Gastroesophageal sphincter (tissue), 4 donors: ENCODE data around the gene CNN2. TPM values are rescaled to one million over a fixed set of nuclear protein-coding genes. Genes with fewer than 3 reads are reported as not detected.

Experiments
- ATAC-seq: fragments of 150-250 bp; one replicate; pipeline ENCODE4 v1.9.1; 2016; ENCODE audit warnings: mild to moderate bottlenecking, moderate library complexity
- H3K27ac ChIP-seq, 4 donors: fragments of 200-600 bp; sonication (generic) in 3 of 4; 1 replicate in 3 of 4; 2 replicates in 1 of 4; pipeline ENCODE4 v1.5.1; 2016 to 2019
- H3K27me3 ChIP-seq: fragments of 200-600 bp; sonication (generic); one replicate; pipeline ENCODE4 v1.5.1; 2019
- H3K36me3 ChIP-seq, 2 donors: fragments of 200-600 bp; sonication (generic); one replicate each; pipeline ENCODE4 v1.5.1; 2019; ENCODE audit warnings: control low read depth in 1 of 2
- H3K4me1 ChIP-seq, 3 donors: fragments of 200-600 bp; sonication (generic); 1 replicate in 2 of 3; 2 replicates in 1 of 3; pipeline ENCODE4 v1.5.1; 2016 to 2019; ENCODE audit warnings: control low read depth in 2 of 3
- H3K4me3 ChIP-seq, 2 donors: fragments of 200-600 bp; sonication (generic); one replicate each; pipeline ENCODE4 v1.5.1; 2019; ENCODE audit warnings: mild to moderate bottlenecking in 1 of 2, moderate library complexity in 1 of 2
- H3K9me3 ChIP-seq, 3 donors: fragments of 200-600 bp; sonication (generic); one replicate each; pipeline ENCODE4 v1.5.1; 2017 to 2019; ENCODE audit warnings: control low read depth in 2 of 3
- CTCF ChIP-seq, 4 experiments: fragments of 200-600 bp in 2 of 4; fragments of 450-650 bp in 2 of 4; sonication (generic) in 1 of 4; IDR thresholded peaks; one replicate each; pipeline ENCODE4 v1.5.1; 2017 to 2019; ENCODE audit warnings: antibody characterized with exemption in 4 of 4, mild to moderate bottlenecking in 2 of 4, moderate library complexity in 2 of 4
- EP300 ChIP-seq: sonication (generic); formaldehyde crosslinking; IDR thresholded peaks from one replicate; pipeline ENCODE4 v1.6.1; 2017; ENCODE audit warnings: antibody characterized with exemption, mild to moderate bottlenecking
- POLR2A ChIP-seq, 2 donors: fragments of 450-650 bp; IDR thresholded peaks; one replicate each; pipeline ENCODE4 v1.6.1; 2017; ENCODE audit warnings: antibody characterized with exemption in 2 of 2, mild to moderate bottlenecking in 2 of 2, moderate library complexity in 1 of 2
- POLR2AphosphoS5 ChIP-seq: sonication (generic); formaldehyde crosslinking; IDR thresholded peaks from one replicate; pipeline ENCODE4 v1.6.1; 2017; ENCODE audit warnings: antibody characterized with exemption
- WGBS, 2 donors: methylation state at CpG; one replicate each; pipeline ENCODE4 v1.1.5; 2018; ENCODE audit warnings: low coverage in 1 of 2; 5-methylcytosine and 5-hydroxymethylcytosine counted together
- total RNA-seq, 4 donors: library from RNA; depleted of rRNA; stranded (reverse); fragments of >200 nt; gene quantifications; one replicate each; pipeline ENCODE4 v1.1.0, GENCODE V29; 2016

The CNN2 gene
- total RNA-seq, 4 donors from 2014 or later: 52.9 to 103 (median 75.2) TPM

GRCh38 chr19:1047696-1048147 is 21.3 kb downstream of the CNN2 start:
- Histone ChIP-seq H3K27ac (no peak overlapping the region), H3K4me1 (peaks cover 0 to 6% (median 0%) of the 10 kb centered on the region in 3 donors), H3K36me3 (peaks cover 0 to 7% of the 10 kb centered on the region in 2 donors), H3K4me3 (no peak overlapping the region), H3K9me3 (no peaks in the 10 kb centered on the region), H3K27me3 (no peaks in the 10 kb centered on the region)
- 100% methylated on average over 1 to 2 of the region's 20 CpGs for WGBS, 2 donors
- ATAC-seq: no peak
- TF ChIP-seq EP300 (no peak), POLR2A (IDR thresholded peaks at IDR 0.05) (no peak), CTCF (IDR thresholded peaks at IDR 0.05) (no peak), POLR2AphosphoS5 (no peak)

- Histone ChIP-seq H3K4me1 (no peaks in the 10 kb centered on the region), H3K27ac (no peak overlapping the region), H3K9me3 (no peaks in the 10 kb centered on the region), H3K27me3 (no peaks in the 10 kb centered on the region), H3K36me3 (peaks cover 0 to 10% of the 10 kb centered on the region in 2 donors), H3K4me3 (no peak overlapping the region)
- no peak for ATAC-seq
- no peak for TF ChIP-seq CTCF (IDR thresholded peaks at IDR 0.05)
- no peak for TF ChIP-seq POLR2AphosphoS5
- no peak for TF ChIP-seq EP300
- no peak for TF ChIP-seq POLR2A (IDR thresholded peaks at IDR 0.05)
- WGBS, 2 donors: 79% methylated on average over 4 of the region's 17 CpGs; no CpG with 5 or more reads in 1 of the 2 donors
Measured at GRCh38 chr19:1049106-1049505, 22.7 kb downstream of the CNN2 start.

- Histone ChIP-seq H3K4me3 (no peak overlapping the region), H3K9me3 (peaks cover 0 to 4% (median 0%) of the 10 kb centered on the region in 3 donors), H3K27ac (no peak overlapping the region), H3K36me3 (peaks cover 0 to 16% of the 10 kb centered on the region in 2 donors), H3K4me1 (no peaks in the 10 kb centered on the region), H3K27me3 (no peaks in the 10 kb centered on the region)
- TF ChIP-seq POLR2A (IDR thresholded peaks at IDR 0.05) (no peak), CTCF (IDR thresholded peaks at IDR 0.05) (no peak), POLR2AphosphoS5 (no peak), EP300 (no peak)
- 36% methylated on average over 3 of the region's 11 CpGs; no CpG with 5 or more reads in 1 of the 2 donors for WGBS, 2 donors
- no peak for ATAC-seq
Measured at GRCh38 chr19:1049800-1050199, 23.4 kb downstream of the CNN2 start.

- Histone ChIP-seq H3K4me3 (no peak overlapping the region), H3K4me1 (no peaks in the 10 kb centered on the region), H3K27me3 (no peaks in the 10 kb centered on the region), H3K36me3 (peaks cover 0 to 26% of the 10 kb centered on the region in 2 donors), H3K9me3 (peaks cover 0 to 16% (median 0%) of the 10 kb centered on the region in 3 donors), H3K27ac (no peak overlapping the region)
- no peak for TF ChIP-seq CTCF (IDR thresholded peaks at IDR 0.05)
- no peak for TF ChIP-seq POLR2A (IDR thresholded peaks at IDR 0.05)
- TF ChIP-seq POLR2AphosphoS5: no peak
- no peak for TF ChIP-seq EP300
- 73 to 84% methylated on average over 2 to 7 of the region's 31 CpGs for WGBS, 2 donors
- no peak for ATAC-seq
Measured at GRCh38 chr19:1050989-1051788, 24.8 kb downstream of the CNN2 start.

GRCh38 chr19:1051791-1052190 is 25.4 kb downstream of the CNN2 start:
- TF ChIP-seq CTCF (IDR thresholded peaks at IDR 0.05): no peak
- no peak for TF ChIP-seq POLR2A (IDR thresholded peaks at IDR 0.05)
- TF ChIP-seq EP300: no peak
- TF ChIP-seq POLR2AphosphoS5: no peak
- WGBS, 2 donors: 0% methylated on average over 1 of the region's 17 CpGs; no CpG with 5 or more reads in 1 of the 2 donors
- Histone ChIP-seq H3K27me3 (no peaks in the 10 kb centered on the region), H3K9me3 (peaks cover 0 to 22% (median 0%) of the 10 kb centered on the region in 3 donors), H3K36me3 (peaks cover 0 to 26% of the 10 kb centered on the region in 2 donors), H3K4me1 (no peaks in the 10 kb centered on the region), H3K27ac (no peak overlapping the region), H3K4me3 (no peak overlapping the region)
- no peak for ATAC-seq
